HepG2 (cell line): Measurements from ENCODE around the gene EPM2AIP1. TPM values are rescaled to one million over a fixed set of nuclear protein-coding genes. Genes with fewer than 3 reads are reported as not detected.

Source experiments
- ATAD3A ChIP-seq: sonication (generic); formaldehyde crosslinking; IDR thresholded peaks from 2 replicates; pipeline ENCODE4 v1.4.0; 2020; ENCODE audit warnings: missing genetic modification reagents
- CHD2 ChIP-seq: IDR thresholded peaks from 2 replicates; pipeline ENCODE4 v1.6.1; 2011; ENCODE audit warnings: low read depth, low read length, improper control_type of control experiment
- DNMT1 ChIP-seq: sonication (generic); formaldehyde crosslinking; IDR thresholded peaks from 2 replicates; pipeline ENCODE4 v1.5.1; 2020; ENCODE audit warnings: mild to moderate bottlenecking, missing genetic modification reagents
- KLF9 ChIP-seq: IDR thresholded peaks from 2 replicates; pipeline ENCODE4 v1.6.1; 2016; ENCODE audit warnings: low read depth
- NCOR1 ChIP-seq: fragments of 200-600 bp; sonication (generic); IDR thresholded peaks from 2 replicates; pipeline ENCODE4 v1.7.0; 2017; ENCODE audit warnings: antibody characterized with exemption, low read length, borderline replicate concordance
- SSRP1 ChIP-seq: IDR thresholded peaks from 2 replicates; pipeline ENCODE4 v1.6.1; 2016; ENCODE audit warnings: control low read depth
- ZKSCAN1 ChIP-seq: fragments of 150-350 bp; IDR thresholded peaks from 2 replicates; pipeline ENCODE4 v1.6.1; 2014; ENCODE audit warnings: low read length
- ZNF354B ChIP-seq: sonication (generic); formaldehyde crosslinking; IDR thresholded peaks from 2 replicates; pipeline ENCODE4 v1.8.0; 2022; ENCODE audit warnings: mild to moderate bottlenecking, missing genetic modification reagents
- ZNF468 ChIP-seq: sonication (generic); formaldehyde crosslinking; IDR thresholded peaks from 2 replicates; pipeline ENCODE4 v1.8.0; 2022; ENCODE audit warnings: mild to moderate bottlenecking, moderate library complexity, missing genetic modification reagents
- ZNF678 ChIP-seq: sonication (generic); formaldehyde crosslinking; IDR thresholded peaks from 2 replicates; pipeline ENCODE4 v1.4.0; 2020; ENCODE audit warnings: mild to moderate bottlenecking, missing genetic modification reagents
- ZNF724P ChIP-seq: sonication (generic); formaldehyde crosslinking; IDR thresholded peaks from 2 replicates; pipeline ENCODE4 v1.8.0; 2022; ENCODE audit warnings: missing genetic modification reagents, borderline replicate concordance
- ZNF761 ChIP-seq: sonication (generic); formaldehyde crosslinking; conservative IDR thresholded peaks from 2 replicates; pipeline ENCODE4 v1.4.0; 2020; ENCODE audit warnings: mild to moderate bottlenecking, missing genetic modification reagents
- polyA plus RNA-seq, 8 experiments: library from polyadenylated mRNA; depleted of rRNA in 3 of 8; stranded (reverse) in 7 of 8; unstranded in 1 of 8; fragments of >200 nt; fragmentation: Illumina TruSeq in 4 of 8; extraction: Trizol in 4 of 8; gene quantifications; 2 replicates each; pipeline versions ENCODE4 v1.2.1 to v1.2.3, GENCODE V29; 2011 to 2016; ENCODE audit warnings: low read depth in 4 of 8, missing spikeins in 1 of 8, mixed read lengths in 1 of 8; ENCODE audit not compliant: insufficient read depth in 1 of 8
- total RNA-seq, 5 experiments: library from RNA; depleted of rRNA; stranded (reverse); fragments of >200 nt; fragmentation: Illumina TruSeq; extraction: Trizol; gene quantifications; 2 replicates each; pipeline ENCODE4 v1.2.3, GENCODE V29; 2016; ENCODE audit warnings: low read depth in 1 of 5
- TF ChIP-seq, protein P1 (sequence below): sonication (generic); formaldehyde crosslinking; IDR thresholded peaks from 2 replicates; pipeline ENCODE4 v1.5.0; 2020; ENCODE audit warnings: mild to moderate bottlenecking, missing genetic modification reagents, borderline replicate concordance
- TF ChIP-seq, protein P2 (sequence below): sonication (generic); formaldehyde crosslinking; IDR thresholded peaks from 2 replicates; pipeline ENCODE4 v1.4.0; 2020; ENCODE audit warnings: missing genetic modification reagents, mild to moderate bottlenecking, borderline replicate concordance
- TF ChIP-seq, protein P3 (sequence below): IDR thresholded peaks from 2 replicates; pipeline ENCODE4 v1.6.1; 2012; ENCODE audit warnings: inconsistent platforms
- TF ChIP-seq, protein P4 (sequence below): sonication (generic); formaldehyde crosslinking; conservative IDR thresholded peaks from 2 replicates; pipeline ENCODE4 v1.4.0; 2020; ENCODE audit warnings: missing genetic modification reagents
- TF ChIP-seq, protein P5 (sequence below): sonication (generic); formaldehyde crosslinking; IDR thresholded peaks from 2 replicates; pipeline ENCODE4 v1.4.0; 2020; ENCODE audit warnings: missing genetic modification reagents
- TF ChIP-seq, protein P6 (sequence below): sonication (generic); formaldehyde crosslinking; IDR thresholded peaks from 2 replicates; pipeline ENCODE4 v1.8.0; 2022; ENCODE audit warnings: missing genetic modification reagents, mild to moderate bottlenecking, moderate library complexity, borderline replicate concordance

EPM2AIP1 gene
- total and polyA plus RNA-seq, 2 of the 13 experiments (the other 11 are each of a cell fraction or from before 2014, with no cell fraction given) = 10.7 to 23.0 TPM

DNA sequence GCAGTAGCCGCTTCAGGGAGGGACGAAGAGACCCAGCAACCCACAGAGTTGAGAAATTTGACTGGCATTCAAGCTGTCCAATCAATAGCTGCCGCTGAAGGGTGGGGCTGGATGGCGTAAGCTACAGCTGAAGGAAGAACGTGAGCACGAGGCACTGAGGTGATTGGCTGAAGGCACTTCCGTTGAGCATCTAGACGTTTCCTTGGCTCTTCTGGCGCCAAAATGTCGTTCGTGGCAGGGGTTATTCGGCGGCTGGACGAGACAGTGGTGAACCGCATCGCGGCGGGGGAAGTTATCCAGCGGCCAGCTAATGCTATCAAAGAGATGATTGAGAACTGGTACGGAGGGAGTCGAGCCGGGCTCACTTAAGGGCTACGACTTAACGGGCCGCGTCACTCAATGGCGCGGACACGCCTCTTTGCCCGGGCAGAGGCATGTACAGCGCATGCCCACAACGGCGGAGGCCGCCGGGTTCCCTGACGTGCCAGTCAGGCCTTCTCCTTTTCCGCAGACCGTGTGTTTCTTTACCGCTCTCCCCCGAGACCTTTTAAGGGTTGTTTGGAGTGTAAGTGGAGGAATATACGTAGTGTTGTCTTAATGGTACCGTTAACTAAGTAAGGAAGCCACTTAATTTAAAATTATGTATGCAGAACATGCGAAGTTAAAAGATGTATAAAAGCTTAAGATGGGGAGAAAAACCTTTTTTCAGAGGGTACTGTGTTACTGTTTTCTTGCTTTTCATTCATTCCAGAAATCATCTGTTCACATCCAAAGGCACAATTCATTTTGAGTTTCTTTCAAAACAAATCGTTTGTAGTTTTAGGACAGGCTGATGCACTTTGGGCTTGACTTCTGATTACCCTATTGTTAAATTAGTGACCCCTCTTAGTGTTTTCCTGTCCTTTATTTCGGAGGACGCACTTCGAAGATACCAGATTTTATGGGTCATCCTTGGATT, 674 bp upstream of the EPM2AIP1 start, which contains the start of gene MLH1 (continued):
- TF ChIP-seq, protein P1, sequence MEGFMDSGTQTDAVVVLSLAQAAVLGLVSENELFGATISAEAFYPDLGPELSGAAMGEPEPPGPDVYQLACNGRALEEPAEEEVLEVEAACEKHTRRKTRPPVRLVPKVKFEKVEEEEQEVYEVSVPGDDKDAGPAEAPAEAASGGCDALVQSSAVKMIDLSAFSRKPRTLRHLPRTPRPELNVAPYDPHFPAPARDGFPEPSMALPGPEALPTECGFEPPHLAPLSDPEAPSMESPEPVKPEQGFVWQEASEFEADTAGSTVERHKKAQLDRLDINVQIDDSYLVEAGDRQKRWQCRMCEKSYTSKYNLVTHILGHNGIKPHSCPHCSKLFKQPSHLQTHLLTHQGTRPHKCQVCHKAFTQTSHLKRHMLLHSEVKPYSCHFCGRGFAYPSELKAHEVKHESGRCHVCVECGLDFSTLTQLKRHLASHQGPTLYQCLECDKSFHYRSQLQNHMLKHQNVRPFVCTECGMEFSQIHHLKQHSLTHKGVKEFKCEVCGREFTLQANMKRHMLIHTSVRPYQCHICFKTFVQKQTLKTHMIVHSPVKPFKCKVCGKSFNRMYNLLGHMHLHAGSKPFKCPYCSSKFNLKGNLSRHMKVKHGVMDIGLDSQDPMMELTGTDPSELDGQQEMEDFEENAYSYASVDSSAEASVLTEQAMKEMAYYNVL (CRISPR knock-in tag) = no peak
- TF ChIP-seq NCOR1 (peak; percentile 49; the same call in 1 of the 2 replicates), SSRP1 (CRISPR knock-in tag) (no peak), ZNF761 (CRISPR knock-in tag) (0 out of 2 replicates have a peak, but pooled peaks have one; percentile 1), ZNF678 (no peak), ZKSCAN1 (no peak), ZNF468 (CRISPR knock-in tag) (0 out of 2 replicates have a peak, but pooled peaks have one; percentile 59), ZNF724P (0 out of 2 replicates have a peak, but pooled peaks have one; percentile 45), KLF9 (CRISPR knock-in tag) (peak; percentile 66; the same call in 1 of the 2 replicates), ATAD3A (CRISPR knock-in tag) (no peak), DNMT1 (CRISPR knock-in tag) (no peak), ZNF354B (no peak), CHD2 (peak; percentile 37; the same call in 1 of the 2 replicates)
- TF ChIP-seq, protein P2, sequence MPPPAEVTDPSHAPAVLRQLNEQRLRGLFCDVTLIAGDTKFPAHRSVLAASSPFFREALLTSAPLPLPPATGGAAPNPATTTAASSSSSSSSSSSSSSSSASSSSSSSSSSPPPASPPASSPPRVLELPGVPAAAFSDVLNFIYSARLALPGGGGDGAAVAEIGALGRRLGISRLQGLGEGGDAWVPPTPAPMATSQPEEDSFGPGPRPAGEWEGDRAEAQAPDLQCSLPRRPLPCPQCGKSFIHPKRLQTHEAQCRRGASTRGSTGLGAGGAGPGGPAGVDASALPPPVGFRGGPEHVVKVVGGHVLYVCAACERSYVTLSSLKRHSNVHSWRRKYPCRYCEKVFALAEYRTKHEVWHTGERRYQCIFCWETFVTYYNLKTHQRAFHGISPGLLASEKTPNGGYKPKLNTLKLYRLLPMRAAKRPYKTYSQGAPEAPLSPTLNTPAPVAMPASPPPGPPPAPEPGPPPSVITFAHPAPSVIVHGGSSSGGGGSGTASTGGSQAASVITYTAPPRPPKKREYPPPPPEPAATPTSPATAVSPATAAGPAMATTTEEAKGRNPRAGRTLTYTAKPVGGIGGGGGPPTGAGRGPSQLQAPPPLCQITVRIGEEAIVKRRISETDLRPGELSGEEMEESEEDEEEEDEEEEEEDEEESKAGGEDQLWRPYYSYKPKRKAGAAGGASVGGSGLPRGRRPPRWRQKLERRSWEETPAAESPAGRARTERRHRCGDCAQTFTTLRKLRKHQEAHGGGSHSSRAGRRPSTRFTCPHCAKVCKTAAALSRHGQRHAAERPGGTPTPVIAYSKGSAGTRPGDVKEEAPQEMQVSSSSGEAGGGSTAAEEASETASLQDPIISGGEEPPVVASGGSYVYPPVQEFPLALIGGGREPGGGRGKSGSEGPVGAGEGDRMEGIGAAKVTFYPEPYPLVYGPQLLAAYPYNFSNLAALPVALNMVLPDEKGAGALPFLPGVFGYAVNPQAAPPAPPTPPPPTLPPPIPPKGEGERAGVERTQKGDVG (CRISPR knock-in tag) = no peak
- TF ChIP-seq, protein P3, sequence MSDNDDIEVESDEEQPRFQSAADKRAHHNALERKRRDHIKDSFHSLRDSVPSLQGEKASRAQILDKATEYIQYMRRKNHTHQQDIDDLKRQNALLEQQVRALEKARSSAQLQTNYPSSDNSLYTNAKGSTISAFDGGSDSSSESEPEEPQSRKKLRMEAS = peak; percentile 91
- TF ChIP-seq, protein P4, sequence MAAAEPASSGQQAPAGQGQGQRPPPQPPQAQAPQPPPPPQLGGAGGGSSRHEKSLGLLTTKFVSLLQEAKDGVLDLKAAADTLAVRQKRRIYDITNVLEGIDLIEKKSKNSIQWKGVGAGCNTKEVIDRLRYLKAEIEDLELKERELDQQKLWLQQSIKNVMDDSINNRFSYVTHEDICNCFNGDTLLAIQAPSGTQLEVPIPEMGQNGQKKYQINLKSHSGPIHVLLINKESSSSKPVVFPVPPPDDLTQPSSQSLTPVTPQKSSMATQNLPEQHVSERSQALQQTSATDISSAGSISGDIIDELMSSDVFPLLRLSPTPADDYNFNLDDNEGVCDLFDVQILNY (CRISPR knock-in tag) = peak; percentile 34; the same call in 1 of the 2 replicates
- TF ChIP-seq, protein P5, sequence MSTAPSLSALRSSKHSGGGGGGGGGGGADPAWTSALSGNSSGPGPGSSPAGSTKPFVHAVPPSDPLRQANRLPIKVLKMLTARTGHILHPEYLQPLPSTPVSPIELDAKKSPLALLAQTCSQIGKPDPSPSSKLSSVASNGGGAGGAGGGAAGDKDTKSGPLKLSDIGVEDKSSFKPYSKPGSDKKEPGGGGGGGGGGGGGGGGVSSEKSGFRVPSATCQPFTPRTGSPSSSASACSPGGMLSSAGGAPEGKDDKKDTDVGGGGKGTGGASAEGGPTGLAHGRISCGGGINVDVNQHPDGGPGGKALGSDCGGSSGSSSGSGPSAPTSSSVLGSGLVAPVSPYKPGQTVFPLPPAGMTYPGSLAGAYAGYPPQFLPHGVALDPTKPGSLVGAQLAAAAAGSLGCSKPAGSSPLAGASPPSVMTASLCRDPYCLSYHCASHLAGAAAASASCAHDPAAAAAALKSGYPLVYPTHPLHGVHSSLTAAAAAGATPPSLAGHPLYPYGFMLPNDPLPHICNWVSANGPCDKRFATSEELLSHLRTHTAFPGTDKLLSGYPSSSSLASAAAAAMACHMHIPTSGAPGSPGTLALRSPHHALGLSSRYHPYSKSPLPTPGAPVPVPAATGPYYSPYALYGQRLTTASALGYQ (CRISPR knock-in tag) = peak; percentile 39; the same call in 1 of the 2 replicates
- TF ChIP-seq, protein P6, sequence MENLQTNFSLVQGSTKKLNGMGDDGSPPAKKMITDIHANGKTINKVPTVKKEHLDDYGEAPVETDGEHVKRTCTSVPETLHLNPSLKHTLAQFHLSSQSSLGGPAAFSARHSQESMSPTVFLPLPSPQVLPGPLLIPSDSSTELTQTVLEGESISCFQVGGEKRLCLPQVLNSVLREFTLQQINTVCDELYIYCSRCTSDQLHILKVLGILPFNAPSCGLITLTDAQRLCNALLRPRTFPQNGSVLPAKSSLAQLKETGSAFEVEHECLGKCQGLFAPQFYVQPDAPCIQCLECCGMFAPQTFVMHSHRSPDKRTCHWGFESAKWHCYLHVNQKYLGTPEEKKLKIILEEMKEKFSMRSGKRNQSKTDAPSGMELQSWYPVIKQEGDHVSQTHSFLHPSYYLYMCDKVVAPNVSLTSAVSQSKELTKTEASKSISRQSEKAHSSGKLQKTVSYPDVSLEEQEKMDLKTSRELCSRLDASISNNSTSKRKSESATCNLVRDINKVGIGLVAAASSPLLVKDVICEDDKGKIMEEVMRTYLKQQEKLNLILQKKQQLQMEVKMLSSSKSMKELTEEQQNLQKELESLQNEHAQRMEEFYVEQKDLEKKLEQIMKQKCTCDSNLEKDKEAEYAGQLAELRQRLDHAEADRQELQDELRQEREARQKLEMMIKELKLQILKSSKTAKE (CRISPR knock-in tag) = no peak
